ENCODE results near the gene ARHGAP25. TPM values are rescaled to one million over a fixed set of nuclear protein-coding genes. Genes with fewer than 3 reads are reported as not detected.

The ARHGAP25 gene
- total and polyA plus RNA-seq, 2 donors (not counting 1 experiment from before 2014, with no cell fraction given): 2.7 to 5.8 TPM

- no peaks in the 10 kb centered on the region for H3K79me2 ChIP-seq (ENCODE audit: control insufficient read depth, insufficient read depth, low read length)
- DNase-seq (ENCODE audit: low read depth in 2 of 2): peak; percentile 66 to 83
- H3K4me3 ChIP-seq (replicated peaks in 1 of 4; ENCODE audit: control extremely low read depth in 1 of 4, insufficient read depth in 1 of 4, low read depth in 3 of 4, low read length in 4 of 4): no peak overlapping the region
- peak overlapping the region; percentile 37 for H2AFZ ChIP-seq (ENCODE audit: low read length)
- peak overlapping the region; percentile 20 for H3K4me2 ChIP-seq (ENCODE audit: extremely low read depth, insufficient read depth, low read length)
- no peaks in the 10 kb centered on the region for H3K27me3 ChIP-seq (ENCODE audit: control insufficient read depth, insufficient read depth, low read length)
- peaks cover 27% of the 10 kb centered on the region for H3K4me1 ChIP-seq (ENCODE audit: control insufficient read depth, extremely low read depth, insufficient read depth, low read length)
- TF ChIP-seq EZH2 (IDR thresholded peaks at IDR 0.05; ENCODE audit: low read length, missing control alignments): no peak
- H3K9me3 ChIP-seq (ENCODE audit: control insufficient read depth, insufficient read depth, low read depth, low read length): no peaks in the 10 kb centered on the region
- H3K9ac ChIP-seq (ENCODE audit: insufficient read depth, low read length): no peak overlapping the region
- peak overlapping the region; percentile 41 for H3K27ac ChIP-seq (ENCODE audit: insufficient read depth, low read length)
- H3K36me3 ChIP-seq (ENCODE audit: control insufficient read depth, insufficient read depth, low read length): no peaks in the 10 kb centered on the region
- no peaks in the 10 kb centered on the region for H4K20me1 ChIP-seq (ENCODE audit: control insufficient read depth, extremely low read depth, insufficient read depth, low read length)
These were observed 97.1 kb downstream of the ARHGAP25 start for GRCh38 chr2:68831686-68832232.

GRCh38 chr2:68832233-68832869 lies 97.7 kb downstream of the ARHGAP25 start:
- Histone ChIP-seq H3K9me3 (ENCODE audit: control insufficient read depth, insufficient read depth, low read depth, low read length) (no peaks in the 10 kb centered on the region), H4K20me1 (ENCODE audit: control insufficient read depth, extremely low read depth, insufficient read depth, low read length) (no peaks in the 10 kb centered on the region), H3K27me3 (ENCODE audit: control insufficient read depth, insufficient read depth, low read length) (no peaks in the 10 kb centered on the region), H3K9ac (ENCODE audit: insufficient read depth, low read length) (no peak overlapping the region), H3K36me3 (ENCODE audit: control insufficient read depth, insufficient read depth, low read length) (no peaks in the 10 kb centered on the region), H3K4me2 (ENCODE audit: extremely low read depth, insufficient read depth, low read length) (peak overlapping the region; percentile 11), H3K79me2 (ENCODE audit: control insufficient read depth, insufficient read depth, low read length) (no peaks in the 10 kb centered on the region), H3K4me3 (replicated peaks in 1 of 4; ENCODE audit: control extremely low read depth in 1 of 4, insufficient read depth in 1 of 4, low read depth in 3 of 4, low read length in 4 of 4) (no peak overlapping the region), H2AFZ (ENCODE audit: low read length) (peak overlapping the region; percentile 2), H3K27ac (ENCODE audit: insufficient read depth, low read length) (peak overlapping the region; percentile 41), H3K4me1 (ENCODE audit: control insufficient read depth, extremely low read depth, insufficient read depth, low read length) (peaks cover 27% of the 10 kb centered on the region)
- DNase-seq (ENCODE audit: low read depth in 2 of 2): peak; percentile 67 to 78
- no peak for TF ChIP-seq EZH2 (IDR thresholded peaks at IDR 0.05; ENCODE audit: low read length, missing control alignments)
- TF ChIP-seq CTCF (conservative IDR thresholded peaks at IDR 0.05 in 1 of 2, IDR thresholded peaks at IDR 0.05 in 1 of 2; ENCODE audit: low read depth in 1 of 2, low read length in 2 of 2): no peak

GRCh38 chr2:68833162-68833561 lies 98.6 kb downstream of the ARHGAP25 start:
- H3K36me3 ChIP-seq (ENCODE audit: control insufficient read depth, insufficient read depth, low read length): no peaks in the 10 kb centered on the region
- H3K27me3 ChIP-seq (ENCODE audit: control insufficient read depth, insufficient read depth, low read length): no peaks in the 10 kb centered on the region
- no peak overlapping the region for H2AFZ ChIP-seq (ENCODE audit: low read length)
- no peaks in the 10 kb centered on the region for H3K79me2 ChIP-seq (ENCODE audit: control insufficient read depth, insufficient read depth, low read length)
- H3K9ac ChIP-seq (ENCODE audit: insufficient read depth, low read length): no peak overlapping the region
- H3K9me3 ChIP-seq (ENCODE audit: control insufficient read depth, insufficient read depth, low read depth, low read length): no peaks in the 10 kb centered on the region
- no peak overlapping the region for H3K4me3 ChIP-seq (replicated peaks in 1 of 4; ENCODE audit: control extremely low read depth in 1 of 4, insufficient read depth in 1 of 4, low read depth in 3 of 4, low read length in 4 of 4)
- no peaks in the 10 kb centered on the region for H4K20me1 ChIP-seq (ENCODE audit: control insufficient read depth, extremely low read depth, insufficient read depth, low read length)
- no peak for TF ChIP-seq EZH2 (IDR thresholded peaks at IDR 0.05; ENCODE audit: low read length, missing control alignments)
- TF ChIP-seq CTCF (conservative IDR thresholded peaks at IDR 0.05 in 1 of 2, IDR thresholded peaks at IDR 0.05 in 1 of 2; ENCODE audit: low read depth in 1 of 2, low read length in 2 of 2): no peak
- DNase-seq (ENCODE audit: low read depth in 2 of 2): no peak
- H3K27ac ChIP-seq (ENCODE audit: insufficient read depth, low read length): no peak overlapping the region
- H3K4me2 ChIP-seq (ENCODE audit: extremely low read depth, insufficient read depth, low read length): no peak overlapping the region
- peaks cover 27% of the 10 kb centered on the region for H3K4me1 ChIP-seq (ENCODE audit: control insufficient read depth, extremely low read depth, insufficient read depth, low read length)

Measured in fibroblast of lung (primary cell).